IMR-90 (cell line): ENCODE measurements around the gene PDXK.

Experiments
- FOS ChIP-seq: fragments of 150-350 bp; IDR thresholded peaks from 2 replicates; pipeline ENCODE4 v1.6.1; 2016; ENCODE audit warnings: low read depth, low read length
- MAFK ChIP-seq: IDR thresholded peaks from 2 replicates; pipeline ENCODE4 v1.6.1; 2012; ENCODE audit warnings: low read depth, low read length, improper control_type of control experiment
- RAD21 ChIP-seq: IDR thresholded peaks from 2 replicates; pipeline ENCODE4 v1.6.1; 2012; ENCODE audit warnings: low read length, improper control_type of control experiment
- RFX5 ChIP-seq: IDR thresholded peaks from 2 replicates; pipeline ENCODE4 v1.8.0; 2012; ENCODE audit warnings: low read depth, mild to moderate bottlenecking, low read length, moderate library complexity
- TF ChIP-seq, protein P1 (sequence below): conservative IDR thresholded peaks from 2 replicates; pipeline ENCODE4 v1.5.1; 2012; ENCODE audit warnings: mild to moderate bottlenecking, low read depth, low read length, improper control_type of control experiment
- TF ChIP-seq, protein P2 (sequence below): fragments of 150-350 bp; IDR thresholded peaks from 2 replicates; pipeline ENCODE4 v1.6.1; 2017; ENCODE audit warnings: mild to moderate bottlenecking, antibody characterized with exemption, low read length, low read depth

- TF ChIP-seq, protein P1, sequence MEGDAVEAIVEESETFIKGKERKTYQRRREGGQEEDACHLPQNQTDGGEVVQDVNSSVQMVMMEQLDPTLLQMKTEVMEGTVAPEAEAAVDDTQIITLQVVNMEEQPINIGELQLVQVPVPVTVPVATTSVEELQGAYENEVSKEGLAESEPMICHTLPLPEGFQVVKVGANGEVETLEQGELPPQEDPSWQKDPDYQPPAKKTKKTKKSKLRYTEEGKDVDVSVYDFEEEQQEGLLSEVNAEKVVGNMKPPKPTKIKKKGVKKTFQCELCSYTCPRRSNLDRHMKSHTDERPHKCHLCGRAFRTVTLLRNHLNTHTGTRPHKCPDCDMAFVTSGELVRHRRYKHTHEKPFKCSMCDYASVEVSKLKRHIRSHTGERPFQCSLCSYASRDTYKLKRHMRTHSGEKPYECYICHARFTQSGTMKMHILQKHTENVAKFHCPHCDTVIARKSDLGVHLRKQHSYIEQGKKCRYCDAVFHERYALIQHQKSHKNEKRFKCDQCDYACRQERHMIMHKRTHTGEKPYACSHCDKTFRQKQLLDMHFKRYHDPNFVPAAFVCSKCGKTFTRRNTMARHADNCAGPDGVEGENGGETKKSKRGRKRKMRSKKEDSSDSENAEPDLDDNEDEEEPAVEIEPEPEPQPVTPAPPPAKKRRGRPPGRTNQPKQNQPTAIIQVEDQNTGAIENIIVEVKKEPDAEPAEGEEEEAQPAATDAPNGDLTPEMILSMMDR, result no peak
- TF ChIP-seq, protein P2, sequence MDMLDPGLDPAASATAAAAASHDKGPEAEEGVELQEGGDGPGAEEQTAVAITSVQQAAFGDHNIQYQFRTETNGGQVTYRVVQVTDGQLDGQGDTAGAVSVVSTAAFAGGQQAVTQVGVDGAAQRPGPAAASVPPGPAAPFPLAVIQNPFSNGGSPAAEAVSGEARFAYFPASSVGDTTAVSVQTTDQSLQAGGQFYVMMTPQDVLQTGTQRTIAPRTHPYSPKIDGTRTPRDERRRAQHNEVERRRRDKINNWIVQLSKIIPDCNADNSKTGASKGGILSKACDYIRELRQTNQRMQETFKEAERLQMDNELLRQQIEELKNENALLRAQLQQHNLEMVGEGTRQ, result no peak
- TF ChIP-seq FOS (no peak), RFX5 (no peak), RAD21 (no peak), MAFK (no peak)
These were observed 43.6 kb downstream of the PDXK start for GRCh38 chr21:43762303-43763128.
